Mucosa of descending colon (tissue), 3 donors: ENCODE measurements around the gene CTCFL. TPM values are rescaled to one million over a fixed set of nuclear protein-coding genes. Genes with fewer than 3 reads are reported as not detected.

Source experiments
- ATAC-seq: fragments of 200-7000 bp; cut with Tn5 transposase; one replicate; pipeline ENCODE4 v1.9.1; 2020; ENCODE audit warnings: mild to moderate bottlenecking, moderate library complexity
- DNase-seq, 3 donors: peaks; one replicate each; pipeline ENCODE4 v3.0.0-alpha.2; 2020
- H3K36me3 ChIP-seq: fragments of 200-600 bp; one replicate; pipeline ENCODE4 v1.8.0; 2021; ENCODE audit warnings: low read depth, mild to moderate bottlenecking
- H3K4me1 ChIP-seq: fragments of 200-600 bp; one replicate; pipeline ENCODE4 v1.8.0; 2021; ENCODE audit warnings: low read depth, mild to moderate bottlenecking
- H3K4me3 ChIP-seq: fragments of 200-600 bp; one replicate; pipeline ENCODE4 v1.8.0; 2021; ENCODE audit warnings: mild to moderate bottlenecking
- H3K9me3 ChIP-seq: fragments of 200-600 bp; one replicate; pipeline ENCODE4 v1.8.0; 2021; ENCODE audit warnings: mild to moderate bottlenecking
- CTCF ChIP-seq: fragments of 200-600 bp; IDR thresholded peaks from one replicate; pipeline ENCODE4 v1.8.0; 2022; ENCODE audit warnings: antibody characterized with exemption, mild to moderate bottlenecking
- intact Hi-C, 2 donors: fragments of 100-400 bp; cut with DNase I in 1 of 2; cut with micrococcal nuclease in 1 of 2; formaldehyde crosslinking; loops; one replicate each; pipeline versions ENCODE4 v1.11.0 to v1.11.1; 2022; cut with DNase I, micrococcal nuclease
- total RNA-seq, 3 donors: library from RNA; stranded (reverse); fragmentation: NEBNext Ultra II Directional in 2 of 3; extraction: Animal tissue kit (Norgen Biotek cat#: 25700) in 2 of 3; gene quantifications; one replicate each; pipeline versions ENCODE4 v1.2.1 to v1.2.4, GENCODE V29; 2021 to 2023
- donor health status: DM: no; HTN: no; CAD: no; lungs with moderate emphysema.
- donor health status: DM: no; HTN: no; CAD: no.
- donor health status: DM: no; HTN: yes; CAD: no.

CTCFL gene
- total RNA-seq, 3 donors from 2014 or later = not detected

GRCh38 chr20:57458400-57459160 is 66.4 kb downstream of the CTCFL start:
- no peaks in the 10 kb centered on the region for H3K9me3 ChIP-seq
- no peaks in the 10 kb centered on the region for H3K36me3 ChIP-seq
- DNase-seq = no peak
- TF ChIP-seq CTCF = no peak
- ATAC-seq = no peak
- intact Hi-C loops = no loop called here
- no peaks in the 10 kb centered on the region for H3K4me1 ChIP-seq
- no peak overlapping the region for H3K4me3 ChIP-seq

- no peaks in the 10 kb centered on the region for H3K4me1 ChIP-seq
- no peaks in the 10 kb centered on the region for H3K36me3 ChIP-seq
- H3K4me3 ChIP-seq = no peak overlapping the region
- no peak for ATAC-seq
- H3K9me3 ChIP-seq = no peaks in the 10 kb centered on the region
- intact Hi-C loops = no loop called here
- DNase-seq = no peak
- TF ChIP-seq CTCF = no peak
Measured at GRCh38 chr20:57457243-57458095, 67.5 kb downstream of the CTCFL start.

GRCh38 chr20:57456116-57456515 is 68.8 kb downstream of the CTCFL start:
- Histone ChIP-seq H3K4me1 (no peaks in the 10 kb centered on the region), H3K36me3 (no peaks in the 10 kb centered on the region), H3K4me3 (no peak overlapping the region), H3K9me3 (no peaks in the 10 kb centered on the region)
- DNase-seq (no peak), ATAC-seq (no peak)
- TF ChIP-seq CTCF = no peak
- intact Hi-C loops = no loop called here

- Histone ChIP-seq H3K4me1 (no peaks in the 10 kb centered on the region), H3K9me3 (no peaks in the 10 kb centered on the region), H3K4me3 (no peak overlapping the region), H3K36me3 (no peaks in the 10 kb centered on the region)
- intact Hi-C loops = no loop called here
- no peak for ATAC-seq
- no peak for DNase-seq
- no peak for TF ChIP-seq CTCF
Measured at GRCh38 chr20:57455386-57455785, 69.6 kb downstream of the CTCFL start.

GRCh38 chr20:57451795-57452661 is 72.9 kb downstream of the CTCFL start:
- intact Hi-C loops = no loop called here
- TF ChIP-seq CTCF = no peak
- peak; percentile 50 for ATAC-seq

More at GRCh38 chr20:57451795-57452661, 72.9 kb downstream of the CTCFL start:
- Histone ChIP-seq H3K9me3 (no peaks in the 10 kb centered on the region), H3K36me3 (no peaks in the 10 kb centered on the region), H3K4me3 (no peak overlapping the region), H3K4me1 (no peaks in the 10 kb centered on the region)
- DNase-seq = no peak
